GM10847 (cell line): ENCODE measurements around the gene ACACA.

Source experiments
- POLR2A ChIP-seq: IDR thresholded peaks from 2 replicates; pipeline ENCODE4 v1.6.1; 2011; ENCODE audit not compliant: insufficient read length; ENCODE audit errors: extremely low read depth

Gene ACACA

GRCh38 chr17:37399265-37399803, 7.3 kb downstream of the ACACA start:
- no peak for TF ChIP-seq POLR2A

- no peak for TF ChIP-seq POLR2A
These were observed 13.3 kb downstream of the ACACA start for GRCh38 chr17:37393352-37393751.

DNA sequence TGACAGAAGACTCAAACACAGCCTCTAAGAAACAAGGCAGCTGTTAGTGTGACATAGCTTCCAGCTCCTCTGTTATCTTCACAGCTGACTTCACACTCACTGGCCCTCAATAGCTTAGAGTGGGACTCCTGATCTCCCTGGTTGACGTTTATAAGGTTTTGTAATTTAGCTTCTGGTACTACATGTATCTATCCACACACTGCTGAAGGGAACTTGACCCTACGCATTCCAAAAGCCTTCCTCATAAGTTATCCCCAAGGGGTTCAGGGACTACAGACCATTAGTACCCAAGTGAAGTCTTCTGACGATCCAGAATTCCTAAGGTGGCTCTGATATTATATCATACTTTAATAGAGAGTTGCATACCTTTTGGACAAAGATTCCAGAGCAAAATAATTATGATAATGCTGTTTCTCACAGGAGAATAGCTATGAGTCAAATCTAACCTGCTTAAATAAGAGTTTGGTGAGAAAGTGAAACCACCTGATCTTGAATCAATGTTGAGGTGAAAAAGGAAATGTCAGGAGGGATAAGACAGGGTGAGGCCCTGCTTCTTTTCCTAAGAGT, 14.5 kb downstream of the ACACA start:
- TF ChIP-seq POLR2A = no peak

- TF ChIP-seq POLR2A = no peak
These were observed 15.5 kb downstream of the ACACA start for GRCh38 chr17:37391146-37391545.

GRCh38 chr17:37389160-37389559, 17.5 kb downstream of the ACACA start:
- TF ChIP-seq POLR2A = no peak

GRCh38 chr17:37388266-37388665, 18.4 kb downstream of the ACACA start:
- TF ChIP-seq POLR2A = no peak

- TF ChIP-seq POLR2A = no peak
These were observed 20.2 kb downstream of the ACACA start for GRCh38 chr17:37386462-37386861.

- TF ChIP-seq POLR2A = no peak
These were observed 21.1 kb downstream of the ACACA start for GRCh38 chr17:37385474-37385990.

GRCh38 chr17:37384560-37385149, 22.0 kb downstream of the ACACA start:
- TF ChIP-seq POLR2A = no peak

- no peak for TF ChIP-seq POLR2A
These were observed 24.6 kb downstream of the ACACA start for GRCh38 chr17:37382056-37382455.

- TF ChIP-seq POLR2A = no peak
These were observed 30.9 kb downstream of the ACACA start, which contains the start of gene C17orf78 for GRCh38 chr17:37375706-37376105. Gene C17orf78, plus strand, starts transcription at chr17:37375985. Its CDS starts 108 bp downstream, at chr17:37376093.

- no peak for TF ChIP-seq POLR2A
These were observed 33.0 kb downstream of the ACACA start for GRCh38 chr17:37373530-37374159.

- no peak for TF ChIP-seq POLR2A
These were observed 38.1 kb downstream of the ACACA start for GRCh38 chr17:37368577-37368976.

DNA sequence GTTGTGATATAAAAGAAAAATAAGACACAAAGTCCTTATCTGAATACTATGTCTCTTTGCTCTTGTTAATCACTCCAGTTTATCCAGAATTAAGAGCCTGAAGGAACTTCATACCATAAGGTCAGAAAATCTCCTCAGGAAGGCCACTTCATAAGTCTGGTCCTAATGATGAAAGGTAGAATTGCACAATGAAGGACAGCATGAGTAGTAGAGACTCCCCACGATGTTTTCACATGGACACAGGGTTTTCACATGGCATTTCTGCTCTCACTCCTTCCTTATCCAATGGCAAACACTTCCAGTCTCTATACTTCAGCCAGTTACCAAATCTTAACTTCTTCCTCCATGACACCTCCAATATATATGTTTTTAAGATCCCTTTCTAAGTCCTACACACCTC, 41.0 kb downstream of the ACACA start:
- no peak for TF ChIP-seq POLR2A

GRCh38 chr17:37361543-37361942, 45.1 kb downstream of the ACACA start:
- TF ChIP-seq POLR2A = no peak

DNA sequence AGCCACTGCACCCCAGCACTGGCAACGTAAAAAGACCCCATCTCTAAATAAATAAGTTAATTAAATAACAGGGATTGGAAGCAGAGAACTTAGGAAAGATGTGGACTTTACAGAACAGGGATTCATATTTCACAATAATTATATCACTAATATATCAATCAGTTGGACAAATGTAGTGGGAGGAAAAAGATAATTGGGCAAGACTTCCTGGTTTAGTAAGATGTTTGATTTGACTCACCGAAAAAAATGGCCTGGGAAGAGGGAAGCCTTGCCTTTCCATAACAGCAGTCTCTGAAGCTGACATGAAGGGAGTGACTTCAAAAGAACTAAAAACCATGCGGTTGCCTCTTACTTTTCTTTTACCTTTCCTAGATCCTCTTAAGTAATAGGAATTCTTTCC, 46.0 kb downstream of the ACACA start:
- no peak for TF ChIP-seq POLR2A
